ENCODE results near the gene USP17L30. TPM values are rescaled to one million over a fixed set of nuclear protein-coding genes. Genes with fewer than 3 reads are reported as not detected.
"Not testable (repeated sequence)": the region's sequence is repeated elsewhere in the genome, so short reads cannot be mapped to it uniquely, and the experiment has no call there.

The USP17L30 gene
- total and polyA plus RNA-seq, 7 donors: not detected

DNA sequence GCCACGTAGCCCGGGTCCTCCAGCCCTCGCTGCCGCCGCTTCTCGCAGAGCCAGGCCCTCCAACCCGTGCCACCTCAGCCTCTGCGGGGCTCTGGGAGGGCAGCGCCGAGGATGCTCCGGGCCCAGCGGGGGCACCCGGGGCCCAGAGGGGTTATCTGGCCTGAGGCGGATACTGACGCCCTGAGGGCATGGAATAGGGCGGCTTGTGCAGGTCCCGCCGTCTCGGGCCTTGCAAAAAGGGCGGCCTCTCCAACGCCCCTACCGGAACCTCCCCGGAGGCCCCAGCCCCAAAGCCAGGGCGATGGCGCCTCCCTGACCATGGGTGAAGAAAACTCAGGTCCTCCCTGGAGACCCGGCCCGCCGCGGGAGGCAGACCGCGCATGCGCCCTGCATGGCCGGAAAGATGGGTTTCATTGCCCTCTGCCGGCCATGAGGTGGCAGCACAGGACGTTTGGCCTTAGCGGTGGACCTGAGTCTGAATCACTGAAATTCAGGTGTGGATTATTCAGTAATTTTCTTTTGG is 18.1 kb downstream of the USP17L30 start:
- H3K9me3 ChIP-seq; H3K27me3 ChIP-seq (ENCODE audit: insufficient read depth in 3 of 3, low read length in 2 of 3); intact Hi-C loops (cut with DNase I); ATAC-seq; H3K36me3 ChIP-seq (ENCODE audit: insufficient read depth in 1 of 2, low read depth in 1 of 2); H3K27ac ChIP-seq; H3K4me1 ChIP-seq: not testable (repeated sequence)
- WGBS, 3 donors: 31 to 41% (median 36%) methylated on average over 26 to 29 of the region's 36 CpGs
- peak overlapping the region; percentile 30 for H3K4me3 ChIP-seq
- DNase-seq: peak in 1 of 2 donors; percentile 65
- TF ChIP-seq, protein P1, sequence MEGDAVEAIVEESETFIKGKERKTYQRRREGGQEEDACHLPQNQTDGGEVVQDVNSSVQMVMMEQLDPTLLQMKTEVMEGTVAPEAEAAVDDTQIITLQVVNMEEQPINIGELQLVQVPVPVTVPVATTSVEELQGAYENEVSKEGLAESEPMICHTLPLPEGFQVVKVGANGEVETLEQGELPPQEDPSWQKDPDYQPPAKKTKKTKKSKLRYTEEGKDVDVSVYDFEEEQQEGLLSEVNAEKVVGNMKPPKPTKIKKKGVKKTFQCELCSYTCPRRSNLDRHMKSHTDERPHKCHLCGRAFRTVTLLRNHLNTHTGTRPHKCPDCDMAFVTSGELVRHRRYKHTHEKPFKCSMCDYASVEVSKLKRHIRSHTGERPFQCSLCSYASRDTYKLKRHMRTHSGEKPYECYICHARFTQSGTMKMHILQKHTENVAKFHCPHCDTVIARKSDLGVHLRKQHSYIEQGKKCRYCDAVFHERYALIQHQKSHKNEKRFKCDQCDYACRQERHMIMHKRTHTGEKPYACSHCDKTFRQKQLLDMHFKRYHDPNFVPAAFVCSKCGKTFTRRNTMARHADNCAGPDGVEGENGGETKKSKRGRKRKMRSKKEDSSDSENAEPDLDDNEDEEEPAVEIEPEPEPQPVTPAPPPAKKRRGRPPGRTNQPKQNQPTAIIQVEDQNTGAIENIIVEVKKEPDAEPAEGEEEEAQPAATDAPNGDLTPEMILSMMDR (IDR thresholded peaks at IDR 0.05): peak; percentile 25

DNA sequence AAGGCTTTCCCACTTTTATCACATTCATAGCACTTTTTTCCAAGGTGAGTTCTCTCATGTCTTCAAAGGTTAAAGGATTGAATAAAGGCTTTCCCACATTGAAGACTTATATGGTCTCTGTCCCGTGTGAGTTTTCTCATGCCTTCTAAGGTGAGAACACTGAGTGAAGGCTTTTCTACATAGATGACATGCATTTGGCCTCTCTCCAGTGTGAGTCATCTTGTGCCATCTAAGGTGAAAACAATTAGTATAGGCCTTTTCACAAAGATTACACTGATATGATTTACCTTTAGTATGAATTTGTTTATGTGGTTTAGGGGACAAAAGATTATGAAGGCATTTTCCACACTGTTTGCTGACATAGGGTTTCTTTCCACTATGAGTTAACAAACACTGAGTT is 21.2 kb downstream of the USP17L30 start:
- Histone ChIP-seq H3K4me1 (no peaks in the 10 kb centered on the region), H3K9me3 (no peaks in the 10 kb centered on the region), H3K27ac (no peak overlapping the region), H3K36me3 (ENCODE audit: insufficient read depth in 1 of 2, low read depth in 1 of 2) (no peaks in the 10 kb centered on the region), H3K27me3 (ENCODE audit: insufficient read depth in 3 of 3, low read length in 2 of 3) (no peaks in the 10 kb centered on the region), H3K4me3 (no peak overlapping the region)
- intact Hi-C loops (cut with DNase I): no loop called here
- TF ChIP-seq, protein P1 (IDR thresholded peaks at IDR 0.05): no peak
- WGBS, 3 donors: 68 to 80% (median 72%) methylated on average over 1 of the region's 1 CpG
- no peak for ATAC-seq
- DNase-seq: no peak

DNA sequence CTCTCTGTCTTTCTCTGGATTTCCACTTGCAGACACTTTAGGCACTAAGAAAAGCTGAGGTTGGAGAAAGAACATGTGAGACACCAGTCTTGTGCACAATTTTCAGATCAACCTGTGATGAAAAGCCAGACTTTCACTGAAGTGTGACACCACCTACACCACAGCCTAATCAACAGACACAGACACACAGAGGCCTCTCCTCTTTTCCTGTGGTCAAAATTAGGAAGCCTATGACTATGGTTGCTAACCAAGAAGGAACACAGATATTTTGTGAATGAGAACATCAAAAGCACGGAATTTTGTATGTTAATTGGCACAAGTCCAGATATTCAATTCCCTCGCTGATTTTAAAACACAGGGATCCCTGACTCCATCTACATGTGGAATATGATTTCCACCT is 26.1 kb downstream of the USP17L30 start:
- ATAC-seq; H3K36me3 ChIP-seq (ENCODE audit: insufficient read depth in 1 of 2, low read depth in 1 of 2); DNase-seq; H3K27ac ChIP-seq; H3K4me3 ChIP-seq; H3K4me1 ChIP-seq; H3K9me3 ChIP-seq; H3K27me3 ChIP-seq (ENCODE audit: insufficient read depth in 3 of 3, low read length in 2 of 3); intact Hi-C loops (cut with DNase I): not testable (repeated sequence)
- 42 to 52% (median 49%) methylated on average over 2 of the region's 2 CpGs for WGBS, 3 donors

DNA sequence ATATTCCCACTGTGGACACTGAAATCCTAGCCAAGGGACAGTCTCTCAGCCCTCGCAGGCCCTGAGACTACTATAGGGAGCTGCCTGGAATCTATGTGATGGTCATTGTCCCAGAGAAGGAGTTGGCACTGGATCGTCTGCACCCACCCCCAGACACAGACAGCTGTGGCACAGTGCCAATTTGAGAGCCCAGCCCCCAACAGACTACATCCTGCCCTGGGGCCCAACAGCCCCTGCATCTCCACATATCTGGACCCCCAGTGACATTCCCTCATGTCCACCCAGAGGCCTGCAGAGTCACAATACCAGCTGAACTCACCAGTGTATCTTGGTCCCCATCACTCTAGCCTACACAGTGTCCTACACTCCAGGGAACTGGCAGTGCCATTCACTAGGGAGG is 42.8 kb downstream of the USP17L30 start:
- H3K27ac ChIP-seq; DNase-seq; ATAC-seq; H3K4me1 ChIP-seq; H3K4me3 ChIP-seq; H3K36me3 ChIP-seq (ENCODE audit: insufficient read depth in 1 of 2, low read depth in 1 of 2); intact Hi-C loops (cut with DNase I); H3K27me3 ChIP-seq (ENCODE audit: insufficient read depth in 3 of 3, low read length in 2 of 3); H3K9me3 ChIP-seq: not testable (repeated sequence)
- WGBS, 3 donors: 66 to 74% (median 71%) methylated on average over 2 of the region's 2 CpGs

DNA sequence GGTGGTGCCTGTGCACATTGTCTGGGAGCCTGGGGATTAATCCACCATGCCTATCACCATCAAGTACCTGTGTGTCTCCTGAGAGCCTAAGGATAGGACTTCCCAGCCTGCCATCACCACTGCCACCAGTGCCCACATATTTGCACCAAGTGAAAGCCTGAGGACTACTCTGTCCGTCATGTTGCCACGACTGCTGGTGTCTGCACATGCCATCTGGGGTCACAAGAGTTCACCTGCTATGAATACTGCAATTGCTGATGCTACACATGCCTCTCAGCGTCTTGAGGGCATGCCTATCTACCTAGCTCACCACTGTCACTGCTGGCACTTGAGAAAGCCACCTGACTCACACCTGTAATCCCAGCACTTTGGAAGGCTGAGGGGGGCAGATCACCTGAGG is 43.6 kb downstream of the USP17L30 start:
- H3K9me3 ChIP-seq; ATAC-seq; H3K27ac ChIP-seq; H3K36me3 ChIP-seq (ENCODE audit: insufficient read depth in 1 of 2, low read depth in 1 of 2); H3K4me1 ChIP-seq; intact Hi-C loops (cut with DNase I); H3K4me3 ChIP-seq; DNase-seq; H3K27me3 ChIP-seq (ENCODE audit: insufficient read depth in 3 of 3, low read length in 2 of 3): not testable (repeated sequence)
- WGBS, 3 donors: 65 to 71% (median 71%) methylated on average over 3 of the region's 3 CpGs

DNA sequence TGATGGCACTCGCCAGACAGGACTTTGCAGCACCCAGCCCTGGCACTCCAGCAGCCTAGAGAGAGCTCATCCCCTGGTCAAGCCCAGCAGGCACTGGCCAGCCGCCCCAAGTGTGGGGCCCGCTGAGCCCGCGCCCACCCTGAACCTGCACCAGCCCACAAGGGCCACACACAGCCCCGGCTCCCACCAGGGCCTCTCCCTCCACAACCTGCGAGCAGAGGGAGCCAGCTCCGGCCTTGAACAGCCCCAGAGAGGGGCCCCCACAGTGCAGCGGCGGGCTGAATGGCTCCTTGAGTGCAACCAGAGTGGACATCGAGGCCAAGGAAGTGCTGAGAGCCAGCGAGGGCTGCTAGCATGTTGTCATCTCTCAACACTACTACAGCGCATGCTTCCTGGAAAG is 46.9 kb downstream of the USP17L30 start:
- DNase-seq (no peak), ATAC-seq (no peak)
- H3K9me3 ChIP-seq: no peaks in the 10 kb centered on the region
- WGBS, 3 donors: 87 to 92% (median 88%) methylated on average over 13 of the region's 13 CpGs
- no peak overlapping the region for H3K4me3 ChIP-seq
- intact Hi-C loops (cut with DNase I): no loop called here
- H3K27ac ChIP-seq: no peak overlapping the region
- H3K4me1 ChIP-seq: no peaks in the 10 kb centered on the region
- H3K36me3 ChIP-seq (ENCODE audit: insufficient read depth in 1 of 2, low read depth in 1 of 2): no peaks in the 10 kb centered on the region
- H3K27me3 ChIP-seq (ENCODE audit: insufficient read depth in 3 of 3, low read length in 2 of 3): no peaks in the 10 kb centered on the region
- TF ChIP-seq, protein P1 (IDR thresholded peaks at IDR 0.05): no peak

Other genes starting within 250 kb of the USP17L30 start
- not detected for gene FAM90A26, start 192.7 kb upstream of the USP17L30 start, total RNA-seq
- gene FAM90A26, start 192.7 kb upstream of the USP17L30 start, polyA plus RNA-seq: not detected
- not detected for gene USP17L10, start 152.5 kb upstream of the USP17L30 start, total RNA-seq
- not detected for gene USP17L10, start 152.5 kb upstream of the USP17L30 start, polyA plus RNA-seq
- gene USP17L11, start 147.7 kb upstream of the USP17L30 start, total RNA-seq: not detected
- not detected for gene USP17L11, start 147.7 kb upstream of the USP17L30 start, polyA plus RNA-seq
- not detected for gene USP17L12, start 143.0 kb upstream of the USP17L30 start, total RNA-seq
- gene USP17L12, start 143.0 kb upstream of the USP17L30 start, polyA plus RNA-seq: not detected
- not detected for gene USP17L13, start 138.2 kb upstream of the USP17L30 start, total RNA-seq
- gene USP17L13, start 138.2 kb upstream of the USP17L30 start, polyA plus RNA-seq: not detected
- gene USP17L15, start 128.7 kb upstream of the USP17L30 start, total RNA-seq: not detected
- gene USP17L15, start 128.7 kb upstream of the USP17L30 start, polyA plus RNA-seq: not detected
- not detected for gene USP17L17, start 119.2 kb upstream of the USP17L30 start, total RNA-seq
- not detected for gene USP17L17, start 119.2 kb upstream of the USP17L30 start, polyA plus RNA-seq
- not detected for gene USP17L18, start 114.5 kb upstream of the USP17L30 start, total RNA-seq
- not detected for gene USP17L18, start 114.5 kb upstream of the USP17L30 start, polyA plus RNA-seq
- gene USP17L19, start 109.8 kb upstream of the USP17L30 start, total RNA-seq: not detected
- not detected for gene USP17L19, start 109.8 kb upstream of the USP17L30 start, polyA plus RNA-seq
- not detected for gene USP17L20, start 105.0 kb upstream of the USP17L30 start, total RNA-seq
- not detected for gene USP17L20, start 105.0 kb upstream of the USP17L30 start, polyA plus RNA-seq
- gene USP17L21, start 100.3 kb upstream of the USP17L30 start, total RNA-seq: not detected
- gene USP17L21, start 100.3 kb upstream of the USP17L30 start, polyA plus RNA-seq: not detected
- not detected for gene USP17L22, start 95.5 kb upstream of the USP17L30 start, total RNA-seq
- gene USP17L22, start 95.5 kb upstream of the USP17L30 start, polyA plus RNA-seq: not detected
- not detected for gene USP17L24, start 38.0 kb upstream of the USP17L30 start, total RNA-seq
- gene USP17L24, start 38.0 kb upstream of the USP17L30 start, polyA plus RNA-seq: not detected
- not detected for gene USP17L25, start 33.2 kb upstream of the USP17L30 start, total RNA-seq
- not detected for gene USP17L25, start 33.2 kb upstream of the USP17L30 start, polyA plus RNA-seq
- not detected for gene USP17L26, start 28.5 kb upstream of the USP17L30 start, total RNA-seq
- not detected for gene USP17L26, start 28.5 kb upstream of the USP17L30 start, polyA plus RNA-seq
- not detected for gene USP17L5, start 23.7 kb upstream of the USP17L30 start, total RNA-seq
- gene USP17L5, start 23.7 kb upstream of the USP17L30 start, polyA plus RNA-seq: not detected
- gene USP17L27, start 19.0 kb upstream of the USP17L30 start, total RNA-seq: not detected
- not detected for gene USP17L27, start 19.0 kb upstream of the USP17L30 start, polyA plus RNA-seq
- gene USP17L28, start 14.2 kb upstream of the USP17L30 start, total RNA-seq: not detected
- gene USP17L28, start 14.2 kb upstream of the USP17L30 start, polyA plus RNA-seq: not detected
- not detected for gene USP17L29, start 9.5 kb upstream of the USP17L30 start, total RNA-seq
- gene USP17L29, start 9.5 kb upstream of the USP17L30 start, polyA plus RNA-seq: not detected
- not detected for gene DEFB131A, start 81.3 kb downstream of the USP17L30 start, total RNA-seq
- not detected for gene DEFB131A, start 81.3 kb downstream of the USP17L30 start, polyA plus RNA-seq